OCI-LY7 (cell line): Measurements from ENCODE around the gene SSBP4. TPM values are rescaled to one million over a fixed set of nuclear protein-coding genes. Genes with fewer than 3 reads are reported as not detected.

Experiments used
- BruUV-seq: library from RNA; stranded (reverse); fragments of 400-500 nt; replicated peaks from 2 replicates; lab custom pipeline; 2021; lab: Mats Ljungman, UMichigan
- CTCF ChIA-PET: fragments of 300-600 bp; sonication (Branson Sonifier 250); formaldehyde crosslinking; loops from one replicate; lab custom pipeline; 2022; ENCODE audit warnings: antibody characterized with exemption; ENCODE audit not compliant: unreplicated experiment; lab: Charles Lee
- POLR2A ChIA-PET: fragments of 300-600 bp; sonication (Branson Sonifier 250); formaldehyde crosslinking; loops from one replicate; lab custom pipeline; 2022; ENCODE audit warnings: antibody characterized with exemption; lab: Charles Lee
- DNase-seq: peaks from one replicate; pipeline ENCODE4 v3.0.0-alpha.2; 2015; ENCODE audit warnings: low spot score
- H2AFZ ChIP-seq: fragments of 200-600 bp; sonication (generic), shearing (Covaris generic); 2 replicates; pipeline ENCODE4 v1.6.1; 2014; ENCODE audit warnings: mild to moderate bottlenecking, antibody characterized with exemption, low read length, moderate library complexity
- H3K27ac ChIP-seq: fragments of 200-600 bp; sonication (generic); 2 replicates; pipeline ENCODE4 v1.5.1; 2014; ENCODE audit warnings: mixed run types, low read depth, mild to moderate bottlenecking, moderate library complexity, low read length, inconsistent platforms; ENCODE audit not compliant: poor library complexity, severe bottlenecking
- H3K36me3 ChIP-seq: fragments of 200-600 bp; sonication (generic); 2 replicates; pipeline ENCODE4 v1.6.1; 2014; ENCODE audit warnings: mild to moderate bottlenecking, antibody characterized with exemption, low read length, moderate library complexity, mixed read lengths; ENCODE audit not compliant: insufficient read depth
- H3K4me1 ChIP-seq: fragments of 200-600 bp; sonication (generic); 2 replicates; pipeline ENCODE4 v1.5.1; 2014; ENCODE audit warnings: mild to moderate bottlenecking, low read length; ENCODE audit not compliant: insufficient read depth, poor library complexity, severe bottlenecking
- H3K4me2 ChIP-seq: fragments of 200-600 bp; sonication (generic); 2 replicates; pipeline ENCODE4 v1.6.1; 2014; ENCODE audit warnings: mild to moderate bottlenecking, low read length
- H3K4me3 ChIP-seq: fragments of 200-600 bp; sonication (generic); 2 replicates; pipeline ENCODE4 v1.5.1; 2014; ENCODE audit warnings: mild to moderate bottlenecking, low read depth, low read length; ENCODE audit not compliant: poor library complexity, severe bottlenecking
- H3K79me2 ChIP-seq: fragments of 200-600 bp; sonication (generic); 2 replicates; pipeline ENCODE4 v1.6.1; 2016; ENCODE audit warnings: low read depth, mild to moderate bottlenecking, low read length, moderate library complexity, mixed read lengths; ENCODE audit not compliant: insufficient read depth
- H3K9me2 ChIP-seq: fragments of 200-600 bp; sonication (generic); 2 replicates; pipeline ENCODE4 v1.6.1; 2016; ENCODE audit warnings: mild to moderate bottlenecking, low read length, mixed read lengths; ENCODE audit not compliant: insufficient read depth
- H3K9me3 ChIP-seq: fragments of 200-600 bp; sonication (generic); 2 replicates; pipeline ENCODE4 v1.6.1; 2014; ENCODE audit warnings: mild to moderate bottlenecking, mixed run types, low read length, mixed read lengths
- H4K20me1 ChIP-seq: fragments of 200-600 bp; sonication (generic); 2 replicates; pipeline ENCODE4 v1.6.1; 2014; ENCODE audit warnings: mild to moderate bottlenecking, antibody characterized with exemption, low read length, moderate library complexity, mixed read lengths; ENCODE audit not compliant: insufficient read depth
- EZH2phosphoT487 ChIP-seq: fragments of 200-600 bp; sonication (generic); IDR thresholded peaks from 2 replicates; pipeline ENCODE4 v1.6.1; 2018; ENCODE audit warnings: low read depth, borderline replicate concordance, mild to moderate bottlenecking, mixed run types, antibody characterized with exemption, low read length, moderate library complexity, mixed read lengths
- intact Hi-C: fragments of 100-400 bp; cut with micrococcal nuclease; formaldehyde crosslinking; loops from one replicate; pipeline ENCODE4 v1.10.0; 2022; ENCODE audit not compliant: unreplicated experiment
- total RNA-seq, 2 experiments: library from RNA; depleted of rRNA in 1 of 2; stranded (reverse); fragments of >200 nt in 1 of 2; shearing (Covaris generic) in 1 of 2; gene quantifications; 2 replicates each; pipeline ENCODE4 v1.2.3, GENCODE V29; 2014 to 2022
- TF ChIP-seq, protein P1 (sequence below): fragments of 200-600 bp; sonication (generic); conservative IDR thresholded peaks from 2 replicates; pipeline ENCODE4 v1.5.1; 2014; ENCODE audit warnings: mild to moderate bottlenecking, antibody characterized with exemption, low read length, moderate library complexity, mixed read lengths

SSBP4 gene
- total RNA-seq, 2 experiments from 2014 or later: 92.9 to 117 TPM

- no TSS peak for BruUV-seq
- Histone ChIP-seq H4K20me1 (no peaks in the 10 kb centered on the region; the same call in 1 of the 2 replicates), H3K4me1 (peaks cover 71% of the 10 kb centered on the region), H3K79me2 (peaks cover 14% of the 10 kb centered on the region; the same call in 1 of the 2 replicates), H3K9me2 (no peaks in the 10 kb centered on the region), H3K27ac (no peak overlapping the region), H3K9me3 (no peaks in the 10 kb centered on the region), H3K36me3 (no peaks in the 10 kb centered on the region), H3K4me2 (no peak overlapping the region), H2AFZ (no peak overlapping the region), H3K4me3 (no peak overlapping the region)
- intact Hi-C loops: loop anchor here (10.0 kb wide), 1 partner anchor 408 kb away; the partner anchor contains the start of gene UPF1
- CTCF ChIA-PET: no interaction called here
- POLR2A ChIA-PET: no interaction called here
- no peak for DNase-seq
- TF ChIP-seq EZH2phosphoT487: no peak
- TF ChIP-seq, protein P1, sequence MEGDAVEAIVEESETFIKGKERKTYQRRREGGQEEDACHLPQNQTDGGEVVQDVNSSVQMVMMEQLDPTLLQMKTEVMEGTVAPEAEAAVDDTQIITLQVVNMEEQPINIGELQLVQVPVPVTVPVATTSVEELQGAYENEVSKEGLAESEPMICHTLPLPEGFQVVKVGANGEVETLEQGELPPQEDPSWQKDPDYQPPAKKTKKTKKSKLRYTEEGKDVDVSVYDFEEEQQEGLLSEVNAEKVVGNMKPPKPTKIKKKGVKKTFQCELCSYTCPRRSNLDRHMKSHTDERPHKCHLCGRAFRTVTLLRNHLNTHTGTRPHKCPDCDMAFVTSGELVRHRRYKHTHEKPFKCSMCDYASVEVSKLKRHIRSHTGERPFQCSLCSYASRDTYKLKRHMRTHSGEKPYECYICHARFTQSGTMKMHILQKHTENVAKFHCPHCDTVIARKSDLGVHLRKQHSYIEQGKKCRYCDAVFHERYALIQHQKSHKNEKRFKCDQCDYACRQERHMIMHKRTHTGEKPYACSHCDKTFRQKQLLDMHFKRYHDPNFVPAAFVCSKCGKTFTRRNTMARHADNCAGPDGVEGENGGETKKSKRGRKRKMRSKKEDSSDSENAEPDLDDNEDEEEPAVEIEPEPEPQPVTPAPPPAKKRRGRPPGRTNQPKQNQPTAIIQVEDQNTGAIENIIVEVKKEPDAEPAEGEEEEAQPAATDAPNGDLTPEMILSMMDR: no peak
These were observed 7.2 kb downstream of the SSBP4 start for GRCh38 chr19:18426416-18426767.

DNA sequence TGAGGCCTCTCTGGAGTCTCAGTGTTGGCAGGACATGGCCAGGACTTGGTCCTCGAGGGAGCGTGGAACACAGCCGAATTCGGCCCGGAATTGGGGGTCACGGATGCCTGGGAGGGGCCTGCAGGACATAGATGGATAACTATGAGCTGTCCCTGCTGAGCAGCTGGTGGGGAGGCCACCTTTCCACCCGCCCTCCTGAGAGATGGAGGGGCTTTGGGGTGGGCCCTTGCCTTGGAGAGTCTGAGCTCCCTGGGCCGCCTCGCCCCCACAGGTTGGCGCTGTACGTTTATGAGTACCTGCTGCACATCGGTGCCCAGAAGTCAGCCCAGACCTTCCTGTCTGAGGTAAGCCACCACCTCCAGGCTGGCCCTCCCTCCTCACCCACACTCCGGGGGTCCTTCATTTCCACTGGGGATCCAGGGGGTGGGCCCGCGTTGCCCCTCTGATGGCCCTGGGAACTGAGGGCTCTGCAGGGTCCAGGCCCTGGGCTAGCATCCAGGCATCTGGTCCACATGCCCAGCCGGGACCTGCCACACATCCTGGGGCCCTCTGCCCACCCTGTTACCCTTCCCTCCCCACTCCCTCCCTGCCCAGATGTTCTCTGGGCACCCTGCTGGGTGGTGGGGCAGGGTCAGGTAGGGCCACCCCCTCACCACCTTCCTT, 8.0 kb downstream of the SSBP4 start:
- no peaks in the 10 kb centered on the region for H3K9me2 ChIP-seq
- intact Hi-C loops: loop anchor here (10.0 kb wide), 1 partner anchor 408 kb away; the partner anchor contains the start of gene UPF1
- ChIA-PET CTCF (no interaction called here), POLR2A (no interaction called here)
- H3K36me3 ChIP-seq: no peaks in the 10 kb centered on the region
- no peak overlapping the region for H3K27ac ChIP-seq
- H3K4me3 ChIP-seq: no peak overlapping the region
- peaks cover 11% of the 10 kb centered on the region; the same call in 1 of the 2 replicates for H3K79me2 ChIP-seq
- no peak for TF ChIP-seq EZH2phosphoT487
- TF ChIP-seq, protein P1: no peak
- H2AFZ ChIP-seq: no peak overlapping the region
- peaks cover 62% of the 10 kb centered on the region for H3K4me1 ChIP-seq
- DNase-seq: no peak
- H4K20me1 ChIP-seq: no peaks in the 10 kb centered on the region; the same call in 1 of the 2 replicates
- no peak overlapping the region for H3K4me2 ChIP-seq
- no TSS peak for BruUV-seq
- H3K9me3 ChIP-seq: no peaks in the 10 kb centered on the region

- no peak overlapping the region for H2AFZ ChIP-seq
- no peak overlapping the region for H3K4me3 ChIP-seq
- no TSS peak for BruUV-seq
- intact Hi-C loops: loop anchor here (10.0 kb wide), 1 partner anchor 407 kb away; the partner anchor contains the start of gene UPF1
- H3K36me3 ChIP-seq: no peaks in the 10 kb centered on the region
- TF ChIP-seq, protein P1: no peak
- no peak for TF ChIP-seq EZH2phosphoT487
- H4K20me1 ChIP-seq: no peaks in the 10 kb centered on the region; the same call in 1 of the 2 replicates
- peaks cover 59% of the 10 kb centered on the region for H3K4me1 ChIP-seq
- peaks cover 8% of the 10 kb centered on the region; the same call in 1 of the 2 replicates for H3K79me2 ChIP-seq
- no peak for DNase-seq
- no peaks in the 10 kb centered on the region for H3K9me2 ChIP-seq
- H3K27ac ChIP-seq: no peak overlapping the region
- no peaks in the 10 kb centered on the region for H3K9me3 ChIP-seq
- H3K4me2 ChIP-seq: no peak overlapping the region
- ChIA-PET POLR2A (no interaction called here), CTCF (no interaction called here)
These were observed 8.5 kb downstream of the SSBP4 start for GRCh38 chr19:18427743-18428113.
